H9 (cell line): ENCODE results near the gene SCRG1. TPM values are rescaled to one million over a fixed set of nuclear protein-coding genes. Genes with fewer than 3 reads are reported as not detected.
A peak's percentile ranks its signal among the peaks of the same experiment; 100 is the strongest.

Source experiments
- DNase-seq: peaks from one replicate; pipeline ENCODE4 v3.0.0-alpha.2; 2017
- H2AFZ ChIP-seq: one replicate; pipeline ENCODE4 v1.6.1; 2013; ENCODE audit warnings: mild to moderate bottlenecking, low read length, control low read depth, moderate library complexity
- H2AK5ac ChIP-seq: 2 replicates; pipeline ENCODE4 v1.6.1; 2013; ENCODE audit warnings: low read length, control low read depth, mixed read lengths; ENCODE audit not compliant: insufficient read length
- H2BK120ac ChIP-seq: one replicate; pipeline ENCODE4 v1.6.1; 2013; ENCODE audit warnings: low read depth, mild to moderate bottlenecking, low read length, control low read depth, inconsistent platforms; ENCODE audit not compliant: poor library complexity, severe bottlenecking
- H2BK12ac ChIP-seq: 2 replicates; pipeline ENCODE4 v1.6.1; 2013; ENCODE audit warnings: low read length, control low read depth, mixed read lengths, low read depth; ENCODE audit not compliant: insufficient read length
- H2BK15ac ChIP-seq: 2 replicates; pipeline ENCODE4 v1.6.1; 2013; ENCODE audit warnings: low read depth, low read length, control low read depth
- H2BK20ac ChIP-seq: one replicate; pipeline ENCODE4 v1.6.1; 2013; ENCODE audit warnings: low read depth, mild to moderate bottlenecking, low read length, control low read depth, inconsistent platforms; ENCODE audit not compliant: poor library complexity, severe bottlenecking
- H2BK5ac ChIP-seq: 2 replicates; pipeline ENCODE4 v1.6.1; 2013; ENCODE audit warnings: low read length, control low read depth, mixed read lengths; ENCODE audit not compliant: insufficient read length
- H3K14ac ChIP-seq: 2 replicates; pipeline ENCODE4 v1.6.1; 2013; ENCODE audit warnings: low read length, control low read depth; ENCODE audit not compliant: insufficient read depth
- H3K18ac ChIP-seq: 2 replicates; pipeline ENCODE4 v1.6.1; 2013; ENCODE audit warnings: low read depth, mild to moderate bottlenecking, mixed read lengths, low read length, control low read depth; ENCODE audit not compliant: insufficient read length
- H3K23ac ChIP-seq: 2 replicates; pipeline ENCODE4 v1.6.1; 2013; ENCODE audit warnings: low read length, control low read depth, mixed read lengths, low read depth; ENCODE audit not compliant: insufficient read length
- H3K23me2 ChIP-seq: 2 replicates; pipeline ENCODE4 v1.6.1; 2013; ENCODE audit warnings: low read depth, mild to moderate bottlenecking, mixed read lengths, low read length, control low read depth; ENCODE audit not compliant: insufficient read length, poor library complexity, severe bottlenecking
- H3K27ac ChIP-seq: 2 replicates; pipeline ENCODE4 v1.5.1; 2013; ENCODE audit warnings: low read length, control low read depth, mixed read lengths, low read depth; ENCODE audit not compliant: insufficient read length
- H3K27me3 ChIP-seq: 2 replicates; pipeline ENCODE4 v1.6.1; 2013; ENCODE audit warnings: low read length, control low read depth, inconsistent platforms; ENCODE audit not compliant: insufficient read depth
- H3K4ac ChIP-seq: 2 replicates; pipeline ENCODE4 v1.6.1; 2013; ENCODE audit warnings: low read depth, mild to moderate bottlenecking, control low read depth, inconsistent platforms, low read length, moderate library complexity
- H3K4me1 ChIP-seq: 2 replicates; pipeline ENCODE4 v1.6.1; 2013; ENCODE audit warnings: low read length, control low read depth, inconsistent platforms; ENCODE audit not compliant: insufficient read depth
- H3K4me2 ChIP-seq: 2 replicates; pipeline ENCODE4 v1.6.1; 2013; ENCODE audit warnings: low read length, control low read depth, mixed read lengths; ENCODE audit not compliant: insufficient read length, insufficient read depth
- H3K56ac ChIP-seq: 2 replicates; pipeline ENCODE4 v1.6.1; 2013; ENCODE audit warnings: low read depth, mild to moderate bottlenecking, mixed read lengths, low read length, control low read depth; ENCODE audit not compliant: insufficient read length
- H3K79me1 ChIP-seq: 2 replicates; pipeline ENCODE4 v1.6.1; 2013; ENCODE audit warnings: low read depth, mild to moderate bottlenecking, moderate library complexity, low read length, control low read depth, inconsistent platforms; ENCODE audit not compliant: insufficient read depth, poor library complexity, severe bottlenecking
- H3K79me2 ChIP-seq: 2 replicates; pipeline ENCODE4 v1.6.1; 2013; ENCODE audit warnings: low read length, control low read depth, inconsistent platforms; ENCODE audit not compliant: insufficient read depth
- H3K9ac ChIP-seq: 2 replicates; pipeline ENCODE4 v1.6.1; 2013; ENCODE audit warnings: low read length, control low read depth, mixed read lengths; ENCODE audit not compliant: insufficient read length; ENCODE audit errors: extremely low read depth
- H3K9me3 ChIP-seq: one replicate; pipeline ENCODE4 v1.6.1; 2013; ENCODE audit warnings: low read depth, low read length, inconsistent platforms; ENCODE audit not compliant: control insufficient read depth
- H3T11ph ChIP-seq: one replicate; pipeline ENCODE4 v1.6.1; 2013; ENCODE audit warnings: mild to moderate bottlenecking, low read length, control low read depth, inconsistent platforms
- H4K20me1 ChIP-seq: one replicate; pipeline ENCODE4 v1.6.1; 2013; ENCODE audit not compliant: control insufficient read depth, insufficient read length, insufficient read depth
- H4K5ac ChIP-seq: 2 replicates; pipeline ENCODE4 v1.6.1; 2013; ENCODE audit warnings: low read depth, mild to moderate bottlenecking, mixed read lengths, low read length, control low read depth; ENCODE audit not compliant: insufficient read length
- H4K8ac ChIP-seq: replicated peaks from 2 replicates; pipeline ENCODE4 v1.6.1; 2013; ENCODE audit warnings: low read length, control low read depth, mixed read lengths, low read depth; ENCODE audit not compliant: insufficient read length
- H4K91ac ChIP-seq: 2 replicates; pipeline ENCODE4 v1.6.1; 2013; ENCODE audit warnings: low read depth, mild to moderate bottlenecking, moderate library complexity, mixed read lengths, low read length, control low read depth; ENCODE audit not compliant: insufficient read length
- H3K27ac Mint-ChIP-seq, 3 experiments: 2 replicates in 2 of 3; 3 replicates in 1 of 3; pipeline ENCODE4 v1.8.0; 2020 to 2021; ENCODE audit warnings: mixed read lengths in 3 of 3, mild to moderate bottlenecking in 1 of 3, moderate library complexity in 1 of 3
- H3K27me3 Mint-ChIP-seq: 2 replicates; pipeline ENCODE4 v1.8.0; 2021; ENCODE audit warnings: low read depth, mild to moderate bottlenecking, moderate library complexity, mixed read lengths
- H3K36me3 Mint-ChIP-seq, 3 experiments: 2 replicates in 2 of 3; 3 replicates in 1 of 3; pipeline ENCODE4 v1.8.0; 2020 to 2021; ENCODE audit warnings: low read depth in 3 of 3, mixed read lengths in 3 of 3; ENCODE audit not compliant: insufficient read depth in 1 of 3
- H3K4me1 Mint-ChIP-seq, 2 experiments: 2 replicates each; pipeline ENCODE4 v1.8.0; 2020; ENCODE audit warnings: mixed read lengths in 2 of 2
- H3K4me3 Mint-ChIP-seq, 2 experiments: 2 replicates in 1 of 2; 3 replicates in 1 of 2; pipeline ENCODE4 v1.8.0; 2020 to 2021; ENCODE audit warnings: mild to moderate bottlenecking in 2 of 2, mixed read lengths in 2 of 2, moderate library complexity in 1 of 2
- H3K9me3 Mint-ChIP-seq, 2 experiments: 2 replicates in 1 of 2; 3 replicates in 1 of 2; pipeline ENCODE4 v1.8.0; 2020; ENCODE audit warnings: mild to moderate bottlenecking in 2 of 2, mixed read lengths in 2 of 2, moderate library complexity in 1 of 2
- WGBS: extraction: QIAGEN DNeasy Blood & Tissue Kit; methylation state at CpG from one replicate; pipeline ENCODE4 v1.1.7; 2013; ENCODE audit warnings: missing lambda C conversion rate, low lambda C conversion rate, mixed read lengths; ENCODE audit not compliant: insufficient read length; ENCODE audit errors: extremely low coverage; 5-methylcytosine and 5-hydroxymethylcytosine counted together
- total RNA-seq: library from RNA; stranded (reverse); gene quantifications from 2 replicates; pipeline ENCODE4 v1.2.1, GENCODE V29; 2021
- TF ChIP-seq, protein P1 (sequence below): fragments of 200-600 bp; sonication (generic); conservative IDR thresholded peaks from 3 replicates; pipeline ENCODE4 v1.8.0; 2021; ENCODE audit warnings: antibody characterized with exemption, mild to moderate bottlenecking

The SCRG1 gene
- total RNA-seq, 1 experiment from 2014 or later, result not detected

DNA sequence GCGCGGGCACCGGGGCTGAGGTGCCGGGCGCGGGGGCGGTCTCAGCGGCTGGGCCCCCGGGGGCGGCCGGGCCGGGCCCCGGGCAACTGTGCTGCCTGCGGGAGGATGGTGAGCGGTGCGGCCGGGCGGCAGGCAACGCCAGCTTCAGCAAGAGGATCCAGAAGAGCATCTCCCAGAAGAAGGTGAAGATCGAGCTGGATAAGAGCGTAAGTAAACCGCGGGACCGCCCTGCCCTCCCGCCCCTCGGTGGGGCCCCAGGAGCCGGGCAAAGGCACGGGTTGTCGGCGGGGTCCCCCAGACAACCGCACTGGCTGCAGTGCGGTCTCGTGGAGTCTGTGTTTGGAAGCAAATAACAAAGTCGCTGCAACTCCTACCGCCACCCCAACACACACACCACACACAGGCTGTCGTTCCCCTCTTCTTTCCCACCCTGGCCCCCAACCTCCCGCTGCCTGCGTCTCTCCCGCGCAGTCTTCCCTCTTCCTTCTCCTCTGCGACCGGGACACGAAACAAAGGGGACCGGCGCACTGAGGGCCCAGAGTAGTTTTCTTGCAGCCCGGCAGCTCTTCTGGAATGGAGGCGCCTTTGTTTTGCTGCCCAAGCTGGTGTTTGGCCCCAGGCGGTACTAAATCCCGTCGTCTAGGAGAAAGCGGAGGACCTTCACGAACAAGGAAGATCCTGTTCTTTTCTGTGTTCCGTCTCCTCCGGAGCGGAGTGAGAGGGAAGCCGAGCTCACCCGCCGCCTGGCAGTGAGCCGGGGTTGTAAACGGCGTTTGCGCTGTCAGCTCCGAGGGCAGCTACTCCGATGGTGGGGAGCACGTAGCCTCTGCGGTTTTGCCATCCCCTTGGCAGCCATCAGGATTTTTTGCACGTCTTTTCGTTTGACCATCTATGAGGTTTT is 27.4 kb downstream of the SCRG1 start:
- no peak overlapping the region for H2BK12ac ChIP-seq
- peak overlapping the region; percentile 79 for H3K9ac ChIP-seq
- H3K56ac ChIP-seq, result no peak overlapping the region
- H4K91ac ChIP-seq, result no peak overlapping the region
- H2BK5ac ChIP-seq, result no peak overlapping the region
- H3K27ac ChIP-seq, result no peak overlapping the region
- Mint-ChIP-seq H3K27ac (peak overlapping the region; percentile 77 to 95 (median 95)), H3K27me3 (no peaks in the 10 kb centered on the region), H3K36me3 (peaks cover 11 to 15% (median 14%) of the 10 kb centered on the region in 3 experiments), H3K4me1 (peaks cover 12 to 13% of the 10 kb centered on the region in 2 experiments; a peak in 3 of 4 replicates), H3K4me3 (peak overlapping the region; percentile 99), H3K9me3 (no peaks in the 10 kb centered on the region)
- H3K79me2 ChIP-seq, result no peaks in the 10 kb centered on the region
- no peak overlapping the region for H3K23ac ChIP-seq
- no CpG with 5 or more reads among the region's 68 CpGs for WGBS
- H3K27me3 ChIP-seq, result no peaks in the 10 kb centered on the region
- no peak overlapping the region for H3K4ac ChIP-seq
- H3K4me2 ChIP-seq, result peak overlapping the region; percentile 93
- H4K5ac ChIP-seq, result no peak overlapping the region
- H3K9me3 ChIP-seq, result no peaks in the 10 kb centered on the region
- no peak overlapping the region for H3T11ph ChIP-seq
- H3K18ac ChIP-seq, result no peak overlapping the region
- peak overlapping the region; percentile 53 for H2AFZ ChIP-seq
- H3K79me1 ChIP-seq, result no peaks in the 10 kb centered on the region
- no peak overlapping the region for H2BK20ac ChIP-seq
- H2BK15ac ChIP-seq, result no peak overlapping the region
- H4K20me1 ChIP-seq, result no peaks in the 10 kb centered on the region
- no peak overlapping the region for H4K8ac ChIP-seq
- H3K23me2 ChIP-seq, result peaks cover 5% of the 10 kb centered on the region
- peak overlapping the region; percentile 77; the same call in 1 of the 2 replicates for H3K14ac ChIP-seq
- H3K4me1 ChIP-seq, result no peaks in the 10 kb centered on the region
- H2BK120ac ChIP-seq, result no peak overlapping the region
- no peak overlapping the region for H2AK5ac ChIP-seq
- TF ChIP-seq, protein P1, sequence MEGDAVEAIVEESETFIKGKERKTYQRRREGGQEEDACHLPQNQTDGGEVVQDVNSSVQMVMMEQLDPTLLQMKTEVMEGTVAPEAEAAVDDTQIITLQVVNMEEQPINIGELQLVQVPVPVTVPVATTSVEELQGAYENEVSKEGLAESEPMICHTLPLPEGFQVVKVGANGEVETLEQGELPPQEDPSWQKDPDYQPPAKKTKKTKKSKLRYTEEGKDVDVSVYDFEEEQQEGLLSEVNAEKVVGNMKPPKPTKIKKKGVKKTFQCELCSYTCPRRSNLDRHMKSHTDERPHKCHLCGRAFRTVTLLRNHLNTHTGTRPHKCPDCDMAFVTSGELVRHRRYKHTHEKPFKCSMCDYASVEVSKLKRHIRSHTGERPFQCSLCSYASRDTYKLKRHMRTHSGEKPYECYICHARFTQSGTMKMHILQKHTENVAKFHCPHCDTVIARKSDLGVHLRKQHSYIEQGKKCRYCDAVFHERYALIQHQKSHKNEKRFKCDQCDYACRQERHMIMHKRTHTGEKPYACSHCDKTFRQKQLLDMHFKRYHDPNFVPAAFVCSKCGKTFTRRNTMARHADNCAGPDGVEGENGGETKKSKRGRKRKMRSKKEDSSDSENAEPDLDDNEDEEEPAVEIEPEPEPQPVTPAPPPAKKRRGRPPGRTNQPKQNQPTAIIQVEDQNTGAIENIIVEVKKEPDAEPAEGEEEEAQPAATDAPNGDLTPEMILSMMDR, result no peak
- DNase-seq, result peak; percentile 65
